IMR-90 (cell line): ENCODE data around the gene PPFIBP2. TPM values are rescaled to one million over a fixed set of nuclear protein-coding genes. Genes with fewer than 3 reads are reported as not detected.

Experiments used
- ATAC-seq: fragments of 200-7000 bp; cut with Tn5 transposase; 2 replicates; pipeline ENCODE4 v1.9.1; 2020; ENCODE audit warnings: low read depth, mild to moderate bottlenecking, moderate library complexity
- BruUV-seq: library from RNA; stranded (reverse); fragments of 400-500 nt; replicated peaks from 2 replicates; lab custom pipeline; 2021; lab: Mats Ljungman, UMichigan
- CTCF ChIA-PET: fragments of 300-600 bp; formaldehyde crosslinking; extraction: SDS; loops from one replicate; lab custom pipeline; 2021; ENCODE audit warnings: antibody characterized with exemption; lab: Yijun Ruan, JAX
- POLR2A ChIA-PET: fragments of 300-600 bp; sonication (Branson Sonifier 250); formaldehyde crosslinking; loops from one replicate; lab custom pipeline; 2022; ENCODE audit warnings: antibody characterized with exemption; ENCODE audit not compliant: unreplicated experiment; lab: Charles Lee
- DNase-seq: peaks from one replicate; pipeline ENCODE4 v3.0.0; 2013
- H2AFZ ChIP-seq: replicated peaks from 2 replicates; pipeline ENCODE3; 2013; ENCODE audit warnings: low read length, mild to moderate bottlenecking; ENCODE audit not compliant: poor library complexity
- H2AK5ac ChIP-seq: 2 replicates; pipeline ENCODE4 v1.6.1; 2013; ENCODE audit warnings: low read depth, low read length, inconsistent platforms
- H2AK9ac ChIP-seq: replicated peaks from 2 replicates; pipeline ENCODE3; 2013; ENCODE audit warnings: mild to moderate bottlenecking, low read depth, low read length, moderate library complexity; ENCODE audit not compliant: poor library complexity
- H2BK120ac ChIP-seq: 2 replicates; pipeline ENCODE4 v1.6.1; 2013; ENCODE audit warnings: low read depth, low read length, inconsistent platforms
- H2BK15ac ChIP-seq: 3 replicates; pipeline ENCODE4 v1.6.1; 2013; ENCODE audit warnings: low read depth, low read length, inconsistent platforms
- H2BK20ac ChIP-seq: 2 replicates; pipeline ENCODE4 v1.6.1; 2013; ENCODE audit warnings: low read depth, mild to moderate bottlenecking, inconsistent platforms, low read length, moderate library complexity
- H2BK5ac ChIP-seq: 2 replicates; pipeline ENCODE4 v1.6.1; 2013; ENCODE audit warnings: mild to moderate bottlenecking, low read depth, low read length, inconsistent platforms; ENCODE audit not compliant: poor library complexity, severe bottlenecking
- H3K14ac ChIP-seq: replicated peaks from 2 replicates; pipeline ENCODE4 v1.6.1; 2013; ENCODE audit warnings: low read depth, low read length, inconsistent platforms
- H3K18ac ChIP-seq: 2 replicates; pipeline ENCODE4 v1.6.1; 2013; ENCODE audit warnings: low read depth, low read length, control low read depth
- H3K23ac ChIP-seq: 2 replicates; pipeline ENCODE4 v1.6.1; 2013; ENCODE audit warnings: low read depth, low read length, inconsistent platforms
- H3K27ac ChIP-seq: 2 replicates; pipeline ENCODE4 v1.5.1; 2013; ENCODE audit warnings: mild to moderate bottlenecking, control low read depth, low read length; ENCODE audit not compliant: insufficient read depth
- H3K27me3 ChIP-seq: 2 replicates; pipeline ENCODE4 v1.6.1; 2013; ENCODE audit warnings: low read length; ENCODE audit not compliant: control insufficient read depth, insufficient read depth
- H3K36me3 ChIP-seq: 2 replicates; pipeline ENCODE4 v1.6.1; 2013; ENCODE audit warnings: low read length, mixed read lengths; ENCODE audit not compliant: control insufficient read depth, insufficient read depth
- H3K4ac ChIP-seq: 2 replicates; pipeline ENCODE4 v1.6.1; 2013; ENCODE audit warnings: low read depth, low read length, inconsistent platforms
- H3K4me1 ChIP-seq: 2 replicates; pipeline ENCODE4 v1.6.1; 2013; ENCODE audit warnings: low read length, mixed read lengths; ENCODE audit not compliant: control insufficient read depth, insufficient read depth
- H3K4me2 ChIP-seq: 2 replicates; pipeline ENCODE4 v1.6.1; 2013; ENCODE audit warnings: low read depth, mild to moderate bottlenecking, control low read depth, low read length, moderate library complexity
- H3K4me3 ChIP-seq: 2 replicates; pipeline ENCODE4 v1.5.1; 2013; ENCODE audit warnings: low read depth, mild to moderate bottlenecking, control low read depth, low read length, moderate library complexity; ENCODE audit not compliant: insufficient read depth
- H3K56ac ChIP-seq: 2 replicates; pipeline ENCODE4 v1.6.1; 2013; ENCODE audit warnings: low read length, inconsistent platforms; ENCODE audit not compliant: insufficient read depth; ENCODE audit errors: extremely low read depth
- H3K79me1 ChIP-seq, 2 experiments: 2 replicates each; pipeline ENCODE4 v1.6.1; 2013; ENCODE audit warnings: low read length in 2 of 2, inconsistent platforms in 1 of 2, low read depth in 1 of 2
- H3K9ac ChIP-seq: 2 replicates; pipeline ENCODE4 v1.6.1; 2013; ENCODE audit warnings: low read depth, low read length, control low read depth
- H3K9me1 ChIP-seq: 2 replicates; pipeline ENCODE4 v1.6.1; 2013; ENCODE audit warnings: low read length, inconsistent platforms; ENCODE audit not compliant: insufficient read depth
- H3K9me3 ChIP-seq: 2 replicates; pipeline ENCODE4 v1.6.1; 2013; ENCODE audit warnings: low read length; ENCODE audit not compliant: control insufficient read depth, insufficient read depth
- H4K20me1 ChIP-seq: 2 replicates; pipeline ENCODE4 v1.6.1; 2013; ENCODE audit warnings: low read length, inconsistent platforms; ENCODE audit not compliant: insufficient read depth
- H4K5ac ChIP-seq: 2 replicates; pipeline ENCODE4 v1.6.1; 2013; ENCODE audit warnings: mild to moderate bottlenecking, low read depth, low read length, control low read depth
- H4K8ac ChIP-seq, 2 experiments: 2 replicates each; pipeline ENCODE4 v1.6.1; 2013; ENCODE audit warnings: low read depth in 2 of 2, low read length in 2 of 2, control low read depth in 1 of 2, inconsistent platforms in 1 of 2
- H4K91ac ChIP-seq: 2 replicates; pipeline ENCODE4 v1.6.1; 2013; ENCODE audit warnings: low read depth, low read length, inconsistent platforms; ENCODE audit not compliant: insufficient read depth
- BHLHE40 ChIP-seq: fragments of 150-350 bp; IDR thresholded peaks from 2 replicates; pipeline ENCODE4 v1.6.1; 2016; ENCODE audit warnings: mild to moderate bottlenecking, low read depth, low read length
- CEBPB ChIP-seq: IDR thresholded peaks from 2 replicates; pipeline ENCODE4 v1.6.1; 2012; ENCODE audit warnings: low read depth, low read length, improper control_type of control experiment
- CHD1 ChIP-seq: IDR thresholded peaks from 2 replicates; pipeline ENCODE4 v1.6.1; 2012; ENCODE audit warnings: low read depth, low read length, improper control_type of control experiment
- MAFK ChIP-seq: IDR thresholded peaks from 2 replicates; pipeline ENCODE4 v1.6.1; 2012; ENCODE audit warnings: low read depth, low read length, improper control_type of control experiment
- MAZ ChIP-seq: IDR thresholded peaks from 2 replicates; pipeline ENCODE4 v1.6.1; 2012; ENCODE audit warnings: low read depth, mild to moderate bottlenecking, low read length, improper control_type of control experiment, moderate library complexity, borderline replicate concordance
- MXI1 ChIP-seq: IDR thresholded peaks from 2 replicates; pipeline ENCODE4 v1.6.1; 2012; ENCODE audit warnings: low read depth, mild to moderate bottlenecking, low read length, moderate library complexity, borderline replicate concordance
- NFE2L2 ChIP-seq: fragments of 150-350 bp; IDR thresholded peaks from 2 replicates; pipeline ENCODE4 v1.6.1; 2016; ENCODE audit warnings: low read depth, mild to moderate bottlenecking, low read length
- POLR2A ChIP-seq: IDR thresholded peaks from 2 replicates; pipeline ENCODE4 v1.6.1; 2012; ENCODE audit warnings: mild to moderate bottlenecking, low read depth, low read length
- RAD21 ChIP-seq: IDR thresholded peaks from 2 replicates; pipeline ENCODE4 v1.6.1; 2012; ENCODE audit warnings: low read length, improper control_type of control experiment
- RFX5 ChIP-seq: IDR thresholded peaks from 2 replicates; pipeline ENCODE4 v1.8.0; 2012; ENCODE audit warnings: low read depth, mild to moderate bottlenecking, low read length, moderate library complexity
- USF2 ChIP-seq: fragments of 150-350 bp; IDR thresholded peaks from 2 replicates; pipeline ENCODE4 v1.6.1; 2017; ENCODE audit warnings: mild to moderate bottlenecking, antibody characterized with exemption, low read length, low read depth
- WGBS, 2 experiments: methylation state at CpG; one replicate each; pipeline versions ENCODE4 v1.1.5 to v1.1.7; 2013; ENCODE audit warnings: missing lambda C conversion rate in 2 of 2; ENCODE audit not compliant: insufficient read length in 1 of 2; ENCODE audit errors: extremely low coverage in 2 of 2; 5-methylcytosine and 5-hydroxymethylcytosine counted together
- dilution Hi-C: fragments of 300-500 bp; cut with HindIII; formaldehyde crosslinking; loops from one replicate; pipeline ENCODE4 v1.14.3; 2018; ENCODE audit warnings: low sequenced_read_pairs; ENCODE audit not compliant: unreplicated experiment
- in situ Hi-C: fragments of 300-500 bp; cut with MboI; formaldehyde crosslinking; loops from 3 replicates; pipeline ENCODE4 v1.14.3; 2019; ENCODE audit warnings: low sequenced_read_pairs, inconsistent platforms, mixed read lengths
- intact Hi-C: fragments of 100-400 bp; cut with micrococcal nuclease; formaldehyde crosslinking; loops from 2 replicates; pipeline ENCODE4 v1.10.0; 2022
- polyA plus RNA-seq, 3 experiments: library from polyadenylated mRNA; depleted of rRNA; stranded (reverse); fragments of >200 nt; gene quantifications; 2 replicates each; pipeline ENCODE4 v1.2.3, GENCODE V29; 2012; ENCODE audit warnings: low replicate concordance in 1 of 3
- total RNA-seq: library from RNA; depleted of rRNA; stranded (reverse); fragments of >200 nt; gene quantifications from 2 replicates; pipeline ENCODE4 v1.2.3, GENCODE V29; 2012
- TF ChIP-seq, protein P1 (sequence below): fragments of 150-350 bp; IDR thresholded peaks from 2 replicates; pipeline ENCODE4 v1.6.1; 2016; ENCODE audit warnings: low read depth, mild to moderate bottlenecking, low read length, moderate library complexity, borderline replicate concordance

Gene PPFIBP2
- total and polyA plus RNA-seq, 2 of the 4 experiments (the other 2 are of a cell fraction) = 6.0 to 11.8 TPM

DNA sequence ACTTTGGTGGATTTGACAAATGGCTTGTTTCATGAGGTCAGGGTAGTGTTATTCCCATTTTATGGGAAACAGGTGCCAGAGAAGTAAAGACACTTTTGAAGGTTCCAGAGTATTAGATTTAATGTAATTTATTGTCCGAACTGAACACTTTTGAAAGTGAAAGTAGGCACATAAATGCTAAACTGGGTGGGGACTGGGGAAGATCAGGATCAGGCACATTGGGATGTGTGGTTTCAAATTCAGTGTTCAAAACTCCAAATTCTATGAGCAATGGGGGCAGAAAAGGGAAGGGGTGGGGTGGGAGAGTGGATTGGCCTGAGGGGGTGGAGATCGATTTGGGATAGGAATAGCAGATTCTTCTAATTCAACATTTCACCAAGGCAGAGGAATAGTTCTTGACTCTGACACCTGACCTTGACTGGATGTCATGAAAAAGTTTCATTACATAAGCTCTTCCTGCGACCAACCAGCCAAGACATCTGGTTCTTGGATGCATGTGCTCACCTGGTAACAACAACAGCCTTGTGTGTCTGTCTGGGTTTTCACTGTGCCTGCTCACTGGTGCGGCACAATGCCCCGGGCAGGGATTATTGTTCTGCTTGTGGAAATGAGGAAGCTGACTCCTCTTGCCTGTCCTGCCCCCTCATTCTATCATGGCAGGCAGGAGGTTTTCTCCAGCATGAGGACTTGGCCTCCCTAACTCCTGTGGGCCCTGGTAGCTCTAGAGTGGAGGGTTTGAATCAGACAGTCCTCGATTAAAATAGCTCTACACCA lies 10.8 kb downstream of the PPFIBP2 start:
- no peak for ATAC-seq
- whole genome bisulfite sequencing, 2 experiments = 67% methylated on average over 1 of the region's 6 CpGs; no CpG with 5 or more reads in 1 of the 2 experiments

More for the DNA sequence above, 10.8 kb downstream of the PPFIBP2 start:
- TF ChIP-seq BHLHE40 = no peak
- TF ChIP-seq NFE2L2 = no peak
- no peak for TF ChIP-seq POLR2A
- TF ChIP-seq, protein P1, sequence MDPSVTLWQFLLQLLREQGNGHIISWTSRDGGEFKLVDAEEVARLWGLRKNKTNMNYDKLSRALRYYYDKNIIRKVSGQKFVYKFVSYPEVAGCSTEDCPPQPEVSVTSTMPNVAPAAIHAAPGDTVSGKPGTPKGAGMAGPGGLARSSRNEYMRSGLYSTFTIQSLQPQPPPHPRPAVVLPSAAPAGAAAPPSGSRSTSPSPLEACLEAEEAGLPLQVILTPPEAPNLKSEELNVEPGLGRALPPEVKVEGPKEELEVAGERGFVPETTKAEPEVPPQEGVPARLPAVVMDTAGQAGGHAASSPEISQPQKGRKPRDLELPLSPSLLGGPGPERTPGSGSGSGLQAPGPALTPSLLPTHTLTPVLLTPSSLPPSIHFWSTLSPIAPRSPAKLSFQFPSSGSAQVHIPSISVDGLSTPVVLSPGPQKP = no peak
- no peak for TF ChIP-seq MAZ
- no peak for TF ChIP-seq USF2
- TF ChIP-seq MXI1 = no peak
- TF ChIP-seq RAD21 = no peak
- no peak for TF ChIP-seq RFX5
- TF ChIP-seq MAFK = no peak
- no peak for TF ChIP-seq CEBPB
- no peak for TF ChIP-seq CHD1
- no peak overlapping the region for H2AFZ ChIP-seq
- no peak for DNase-seq
- no peak overlapping the region for H3K27ac ChIP-seq
- H3K36me3 ChIP-seq = no peaks in the 10 kb centered on the region
- H4K5ac ChIP-seq = no peak overlapping the region
- H3K18ac ChIP-seq = no peak overlapping the region
- H2AK9ac ChIP-seq = no peak overlapping the region
- intact Hi-C loops = no loop called here
- no peak overlapping the region for H4K91ac ChIP-seq
- no peaks in the 10 kb centered on the region; the same call in 1 of the 2 replicates for H3K9me1 ChIP-seq
- H4K8ac ChIP-seq = no peak overlapping the region
- H3K4me1 ChIP-seq = no peaks in the 10 kb centered on the region
- H3K9me3 ChIP-seq = no peaks in the 10 kb centered on the region
- H3K9ac ChIP-seq = no peak overlapping the region
- H3K4me3 ChIP-seq = no peak overlapping the region
- H2BK20ac ChIP-seq = no peak overlapping the region
- no peak overlapping the region for H2BK15ac ChIP-seq
- no peak overlapping the region for H3K4ac ChIP-seq
- no peak overlapping the region for H3K4me2 ChIP-seq
- no peak overlapping the region for H2AK5ac ChIP-seq
- no peaks in the 10 kb centered on the region for H3K79me1 ChIP-seq
- no peak overlapping the region for H3K23ac ChIP-seq
- no peaks in the 10 kb centered on the region for H4K20me1 ChIP-seq
- no peak overlapping the region for H2BK5ac ChIP-seq
- no TSS peak for BruUV-seq
- no peak overlapping the region for H2BK120ac ChIP-seq
- in situ Hi-C loops = no loop called here
- H3K27me3 ChIP-seq = peaks cover 10% of the 10 kb centered on the region
- CTCF ChIA-PET = no interaction called here
- POLR2A ChIA-PET = interaction anchor here (0.8 kb wide), 1 partner anchor 153 kb away, joined by 3 read pairs; no protein-coding TSS in a partner anchor
- H3K56ac ChIP-seq = no peak overlapping the region
- no peak overlapping the region for H3K14ac ChIP-seq
- dilution Hi-C loops = no loop called here
